ENCODE results near the gene PTPRB. TPM values are rescaled to one million over a fixed set of nuclear protein-coding genes. Genes with fewer than 3 reads are reported as not detected.

The PTPRB gene
- polyA plus RNA-seq, 3 donors: not detected

DNA sequence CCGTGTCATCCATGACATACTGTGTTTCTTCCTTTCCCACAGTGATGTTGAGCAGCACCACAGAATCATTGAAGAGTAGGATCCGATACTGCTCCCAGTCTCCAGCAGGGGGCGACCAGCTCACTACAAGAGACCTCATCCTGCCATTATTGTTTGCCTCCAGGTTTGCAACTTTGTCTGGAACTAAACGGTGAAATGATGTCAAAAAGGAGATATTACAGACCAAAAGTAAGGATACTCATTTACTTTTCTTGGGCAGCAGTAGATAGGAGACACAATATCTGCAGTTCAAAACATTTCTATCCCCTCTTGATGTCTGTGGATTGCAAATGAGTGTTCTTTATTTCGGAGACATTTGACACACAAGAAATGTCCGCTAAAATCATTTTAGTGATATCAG is 47.2 kb downstream of the PTPRB start:
- Histone ChIP-seq H3K9ac (ENCODE audit: insufficient read depth, low read length, poor library complexity, severe bottlenecking) (no peak overlapping the region), H3K4me3 (replicated peaks in 1 of 3; ENCODE audit: low read depth in 2 of 3, low read length in 3 of 3) (no peak overlapping the region), H3K27ac (ENCODE audit: low read depth in 1 of 2, low read length in 2 of 2) (no peak overlapping the region), H3K9me3 (replicated peaks in 1 of 2; ENCODE audit: control insufficient read depth in 1 of 2, insufficient read depth in 1 of 2, low read length in 2 of 2) (peaks cover 0 to 1% of the 10 kb centered on the region in 2 donors), H3K4me1 (ENCODE audit: control insufficient read depth in 1 of 2, insufficient read depth in 2 of 2, low read length in 2 of 2) (no peaks in the 10 kb centered on the region), H3K79me2 (ENCODE audit: insufficient read depth, low read length) (no peaks in the 10 kb centered on the region), H4K20me1 (ENCODE audit: insufficient read depth, low read length) (no peaks in the 10 kb centered on the region), H3K36me3 (replicated peaks in 1 of 2; ENCODE audit: control insufficient read depth in 1 of 2, insufficient read depth in 2 of 2, low read length in 2 of 2) (no peaks in the 10 kb centered on the region), H2AFZ (ENCODE audit: insufficient read depth, low read depth, low read length, poor library complexity, severe bottlenecking) (no peak overlapping the region), H3K4me2 (replicated peaks; ENCODE audit: extremely low read depth, low read length, poor library complexity, severe bottlenecking) (no peak overlapping the region), H3K27me3 (ENCODE audit: control insufficient read depth in 2 of 2, insufficient read depth in 2 of 2, low read length in 2 of 2) (no peaks in the 10 kb centered on the region)
- Mint-ChIP-seq H3K4me1 (peaks cover 3% of the 10 kb centered on the region), H3K27me3 (ENCODE audit: low read depth in 3 of 3) (peaks cover 0 to 2% (median 1%) of the 10 kb centered on the region in 3 donors), H3K9me3 (peaks cover 0 to 6% (median 2%) of the 10 kb centered on the region in 7 donors), H3K36me3 (no peaks in the 10 kb centered on the region), H3K27ac (no peak overlapping the region), H3K4me3 (no peak overlapping the region)
- 6% methylated on average over 2 of the region's 6 CpGs for WGBS (ENCODE audit: insufficient coverage)
- peak; percentile 10 to 37 (median 11) for DNase-seq
- TF ChIP-seq, protein P1, sequence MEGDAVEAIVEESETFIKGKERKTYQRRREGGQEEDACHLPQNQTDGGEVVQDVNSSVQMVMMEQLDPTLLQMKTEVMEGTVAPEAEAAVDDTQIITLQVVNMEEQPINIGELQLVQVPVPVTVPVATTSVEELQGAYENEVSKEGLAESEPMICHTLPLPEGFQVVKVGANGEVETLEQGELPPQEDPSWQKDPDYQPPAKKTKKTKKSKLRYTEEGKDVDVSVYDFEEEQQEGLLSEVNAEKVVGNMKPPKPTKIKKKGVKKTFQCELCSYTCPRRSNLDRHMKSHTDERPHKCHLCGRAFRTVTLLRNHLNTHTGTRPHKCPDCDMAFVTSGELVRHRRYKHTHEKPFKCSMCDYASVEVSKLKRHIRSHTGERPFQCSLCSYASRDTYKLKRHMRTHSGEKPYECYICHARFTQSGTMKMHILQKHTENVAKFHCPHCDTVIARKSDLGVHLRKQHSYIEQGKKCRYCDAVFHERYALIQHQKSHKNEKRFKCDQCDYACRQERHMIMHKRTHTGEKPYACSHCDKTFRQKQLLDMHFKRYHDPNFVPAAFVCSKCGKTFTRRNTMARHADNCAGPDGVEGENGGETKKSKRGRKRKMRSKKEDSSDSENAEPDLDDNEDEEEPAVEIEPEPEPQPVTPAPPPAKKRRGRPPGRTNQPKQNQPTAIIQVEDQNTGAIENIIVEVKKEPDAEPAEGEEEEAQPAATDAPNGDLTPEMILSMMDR (IDR thresholded peaks at IDR 0.05): peak; percentile 89
- intact Hi-C loops (cut with micrococcal nuclease): no loop called here

DNA sequence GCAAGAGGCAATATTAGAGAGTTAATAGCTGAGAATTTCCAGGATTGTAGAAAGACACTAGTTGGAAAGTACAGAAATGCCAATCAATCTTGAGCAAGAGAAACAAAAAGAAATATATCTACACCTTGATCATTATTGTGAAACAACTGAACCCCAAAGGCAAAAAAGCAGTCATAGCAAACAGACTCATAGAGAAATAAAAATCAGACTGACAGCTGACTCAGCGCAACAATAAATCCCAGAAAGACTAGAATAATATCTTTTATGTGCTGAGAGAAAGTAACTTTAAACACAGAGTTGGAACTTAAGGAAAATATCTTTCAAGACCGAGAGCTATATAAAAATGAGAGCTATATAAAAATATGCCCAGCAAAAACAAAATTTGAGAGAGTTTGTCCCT is 52.9 kb downstream of the PTPRB start:
- H3K4me1 Mint-ChIP-seq: no peaks in the 10 kb centered on the region
- no peaks in the 10 kb centered on the region for H3K36me3 Mint-ChIP-seq
- Histone ChIP-seq H3K4me2 (replicated peaks; ENCODE audit: extremely low read depth, low read length, poor library complexity, severe bottlenecking) (no peak overlapping the region), H2AFZ (ENCODE audit: insufficient read depth, low read depth, low read length, poor library complexity, severe bottlenecking) (no peak overlapping the region), H4K20me1 (ENCODE audit: insufficient read depth, low read length) (no peaks in the 10 kb centered on the region), H3K4me3 (replicated peaks in 1 of 3; ENCODE audit: low read depth in 2 of 3, low read length in 3 of 3) (no peak overlapping the region), H3K27ac (ENCODE audit: low read depth in 1 of 2, low read length in 2 of 2) (no peak overlapping the region), H3K4me1 (ENCODE audit: control insufficient read depth in 1 of 2, insufficient read depth in 2 of 2, low read length in 2 of 2) (no peaks in the 10 kb centered on the region), H3K36me3 (replicated peaks in 1 of 2; ENCODE audit: control insufficient read depth in 1 of 2, insufficient read depth in 2 of 2, low read length in 2 of 2) (no peaks in the 10 kb centered on the region), H3K27me3 (ENCODE audit: control insufficient read depth in 2 of 2, insufficient read depth in 2 of 2, low read length in 2 of 2) (no peaks in the 10 kb centered on the region), H3K9me3 (replicated peaks in 1 of 2; ENCODE audit: control insufficient read depth in 1 of 2, insufficient read depth in 1 of 2, low read length in 2 of 2) (peaks cover 0 to 3% of the 10 kb centered on the region in 2 donors), H3K9ac (ENCODE audit: insufficient read depth, low read length, poor library complexity, severe bottlenecking) (no peak overlapping the region), H3K79me2 (ENCODE audit: insufficient read depth, low read length) (no peaks in the 10 kb centered on the region)
- H3K9me3 Mint-ChIP-seq: peaks cover 2 to 11% (median 8%) of the 10 kb centered on the region in 7 donors
- no peak overlapping the region for H3K27ac Mint-ChIP-seq
- H3K27me3 Mint-ChIP-seq (ENCODE audit: low read depth in 3 of 3): peaks cover 0 to 3% (median 2%) of the 10 kb centered on the region in 3 donors
- DNase-seq: no peak
- intact Hi-C loops (cut with micrococcal nuclease): no loop called here
- TF ChIP-seq, protein P1 (IDR thresholded peaks at IDR 0.05): no peak
- WGBS (ENCODE audit: insufficient coverage): no CpG with 5 or more reads among the region's 2 CpGs
- H3K4me3 Mint-ChIP-seq: no peak overlapping the region
